Transverse colon (tissue), 4 donors: ENCODE results near the gene FAM174C. TPM values are rescaled to one million over a fixed set of nuclear protein-coding genes. Genes with fewer than 3 reads are reported as not detected.

Experiments used
- DNase-seq: peaks from one replicate; pipeline ENCODE4 v3.0.0-alpha.2; 2019
- H3K27ac ChIP-seq, 4 donors: fragments of 200-600 bp; sonication (generic); 2 replicates each; pipeline ENCODE4 v1.5.1; 2016 to 2018; ENCODE audit warnings: inconsistent platforms in 4 of 4
- H3K27me3 ChIP-seq: fragments of 200-600 bp; sonication (generic); 2 replicates; pipeline ENCODE4 v1.5.1; 2017; ENCODE audit warnings: inconsistent platforms
- H3K36me3 ChIP-seq, 4 donors: fragments of 200-600 bp; sonication (generic); 2 replicates each; pipeline ENCODE4 v1.5.1; 2017 to 2019; ENCODE audit warnings: inconsistent platforms in 4 of 4
- H3K4me1 ChIP-seq, 4 donors: fragments of 200-600 bp; sonication (generic); 2 replicates each; pipeline ENCODE4 v1.5.1; 2017 to 2020; ENCODE audit warnings: inconsistent platforms in 4 of 4
- H3K4me3 ChIP-seq, 4 donors: fragments of 200-600 bp; sonication (generic); 1 replicate in 1 of 4; 2 replicates in 3 of 4; pipeline versions ENCODE4 v1.5.1 to v1.6.1; 2017 to 2019; ENCODE audit warnings: inconsistent platforms in 4 of 4
- H3K9me3 ChIP-seq, 2 donors: fragments of 200-600 bp; sonication (generic); 2 replicates each; pipeline ENCODE4 v1.5.1; 2017 to 2019; ENCODE audit warnings: inconsistent platforms in 2 of 2
- CTCF ChIP-seq, 5 experiments: fragments of 200-600 bp in 3 of 5; fragments of 450-650 bp in 2 of 5; sonication (generic) in 3 of 5; IDR thresholded peaks; 1 replicate in 2 of 5; 2 replicates in 3 of 5; pipeline ENCODE4 v1.5.1; 2016 to 2017; ENCODE audit warnings: antibody characterized with exemption in 5 of 5, inconsistent platforms in 3 of 5, mild to moderate bottlenecking in 2 of 5, moderate library complexity in 1 of 5
- EP300 ChIP-seq: sonication (generic); formaldehyde crosslinking; IDR thresholded peaks from one replicate; pipeline ENCODE4 v1.6.1; 2017; ENCODE audit warnings: antibody characterized with exemption, low read depth
- POLR2A ChIP-seq: fragments of 450-650 bp; IDR thresholded peaks from one replicate; pipeline ENCODE4 v1.6.1; 2016; ENCODE audit warnings: antibody characterized with exemption, mild to moderate bottlenecking, moderate library complexity
- POLR2AphosphoS5 ChIP-seq, 3 donors: sonication (generic); formaldehyde crosslinking; IDR thresholded peaks; one replicate each; pipeline ENCODE4 v1.6.1; 2016; ENCODE audit warnings: antibody characterized with exemption in 3 of 3
- WGBS, 2 donors: methylation state at CpG; one replicate each; pipeline ENCODE4 v1.1.5; 2018; ENCODE audit warnings: low coverage in 1 of 2; 5-methylcytosine and 5-hydroxymethylcytosine counted together
- in situ Hi-C, 4 donors: fragments of 200-750 bp; cut with MboI; loops; one replicate each; pipeline versions ENCODE4 v1.15.0 to v1.15.1; 2017; ENCODE audit warnings: low sequenced_read_pairs in 3 of 4, low pct_ligation_motif_present in 1 of 4, low pct_unique_long_range_greater_than_20kb in 1 of 4
- intact Hi-C: fragments of 100-400 bp; cut with DNase I; formaldehyde crosslinking; loops from one replicate; pipeline ENCODE4 v1.15.1; 2023; ENCODE audit warnings: low total_unique reads
- total RNA-seq, 4 donors: library from RNA; depleted of rRNA; stranded (reverse); fragments of >200 nt; gene quantifications; one replicate each; pipeline ENCODE4 v1.1.0, GENCODE V29; 2016

FAM174C gene
- total RNA-seq, 4 donors from 2014 or later, result 72.5 to 116 (median 99.0) TPM

DNA sequence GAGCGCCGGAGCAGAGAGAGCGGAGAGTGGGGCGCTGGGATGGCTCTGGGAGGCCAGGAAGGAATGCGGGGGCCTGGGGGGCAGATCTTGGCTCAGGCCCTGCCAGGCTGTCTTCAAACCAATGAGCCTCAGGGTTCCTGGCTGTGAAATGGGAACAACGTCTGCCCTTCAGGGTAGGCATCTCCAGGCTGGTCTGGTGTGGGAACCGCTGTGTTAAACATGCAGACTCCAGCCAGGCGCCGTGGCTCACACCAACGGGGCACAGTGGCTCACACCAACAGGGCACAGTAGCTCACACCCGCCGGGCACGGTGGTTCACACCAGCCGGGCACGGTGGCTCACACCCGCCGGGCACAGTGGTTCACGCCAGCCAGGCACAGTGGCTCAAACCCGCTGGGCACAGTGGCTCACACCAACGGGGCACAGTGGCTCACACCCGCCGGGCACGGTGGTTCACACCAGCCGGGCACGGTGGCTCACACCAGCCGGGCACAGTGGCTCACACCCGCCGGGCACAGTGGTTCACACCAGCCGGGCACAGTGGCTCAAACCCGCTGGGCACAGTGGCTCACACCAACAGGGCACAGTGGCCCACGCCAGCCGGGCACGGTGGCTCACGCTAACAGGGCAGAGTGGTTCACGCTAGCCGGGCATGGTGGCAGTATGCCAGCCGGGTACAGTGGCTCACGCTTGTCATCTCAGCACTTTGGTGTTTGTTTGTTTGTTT, 50.4 kb downstream of the FAM174C start:
- no peak overlapping the region for H3K27ac ChIP-seq
- in situ Hi-C loops (no loop called here), intact Hi-C loops (no loop called here)
- TF ChIP-seq CTCF (IDR thresholded peaks at IDR 0.05) (no peak), EP300 (no peak), POLR2A (no peak), POLR2AphosphoS5 (IDR thresholded peaks at IDR 0.05) (no peak)
- no peaks in the 10 kb centered on the region for H3K9me3 ChIP-seq
- H3K36me3 ChIP-seq, result no peaks in the 10 kb centered on the region
- DNase-seq, result no peak
- 59% methylated on average over 34 of the region's 38 CpGs; no CpG with 5 or more reads in 1 of the 2 donors for WGBS, 2 donors
- peaks cover 7 to 14% (median 9%) of the 10 kb centered on the region in 4 donors for H3K4me1 ChIP-seq
- peaks cover 68% of the 10 kb centered on the region for H3K27me3 ChIP-seq
- H3K4me3 ChIP-seq, result peak overlapping the region in 2 of 4 donors; percentile 21 to 41

DNA sequence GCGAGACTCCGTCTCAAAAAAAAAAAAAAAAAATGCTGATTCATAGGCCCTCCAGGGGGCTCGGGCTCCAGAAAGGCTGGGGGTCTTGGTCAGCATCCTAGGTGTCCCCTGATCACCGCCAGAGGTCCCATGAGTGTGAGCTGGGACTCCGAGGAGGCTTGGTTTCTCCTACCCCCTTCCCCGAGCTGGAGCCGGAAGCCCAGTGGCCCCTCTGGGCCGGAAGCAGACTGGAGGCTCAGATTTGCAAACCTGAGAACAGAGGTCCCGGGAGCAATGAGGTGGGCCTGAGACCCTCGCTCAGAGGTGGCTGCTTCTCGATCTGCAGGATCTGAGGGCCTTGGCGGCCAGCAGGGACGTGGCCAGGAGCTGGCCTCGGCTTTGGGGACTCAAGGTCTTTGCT, 51.8 kb downstream of the FAM174C start:
- no peak overlapping the region for H3K4me3 ChIP-seq
- TF ChIP-seq POLR2AphosphoS5 (IDR thresholded peaks at IDR 0.05), result no peak
- H3K27ac ChIP-seq, result no peak overlapping the region
- peaks cover 66% of the 10 kb centered on the region for H3K27me3 ChIP-seq
- in situ Hi-C loops (no loop called here), intact Hi-C loops (no loop called here)
- peaks cover 7 to 14% (median 9%) of the 10 kb centered on the region in 4 donors for H3K4me1 ChIP-seq
- 74% methylated on average over 3 to 14 of the region's 14 CpGs for WGBS, 2 donors
- DNase-seq, result no peak
- no peaks in the 10 kb centered on the region for H3K36me3 ChIP-seq
- H3K9me3 ChIP-seq, result no peaks in the 10 kb centered on the region

Other genes with a start within 250 kb of the FAM174C start
- 10 to 100 TPM; 39.2 to 57.6 (median 48.2) TPM for gene CNN2, start 248.9 kb upstream of the FAM174C start, total RNA-seq
- 100 to 1,000 TPM in 1 of 4 donors, 10 to 100 TPM in 3; 47.1 to 128 (median 82.0) TPM for gene ABCA7, start 235.4 kb upstream of the FAM174C start, total RNA-seq
- gene ARHGAP45, start 208.4 kb upstream of the FAM174C start, total RNA-seq, result 100 to 1,000 TPM in 1 of 4 donors, 10 to 100 TPM in 2, 1 to 10 TPM in 1; 10.0 to 174 (median 76.9) TPM
- gene POLR2E, start 180.2 kb upstream of the FAM174C start, total RNA-seq, result 100 to 1,000 TPM in 2 of 4 donors, 10 to 100 TPM in 2; 74.8 to 167 (median 103) TPM
- 100 to 1,000 TPM; 115 to 426 (median 261) TPM for gene GPX4, start 171.5 kb upstream of the FAM174C start, total RNA-seq
- gene SBNO2, start 101.3 kb upstream of the FAM174C start, total RNA-seq, result 100 to 1,000 TPM in 1 of 4 donors, 10 to 100 TPM in 3; 34.5 to 142 (median 48.3) TPM
- gene STK11, start 69.8 kb upstream of the FAM174C start, total RNA-seq, result 100 to 1,000 TPM in 3 of 4 donors, 10 to 100 TPM in 1; 93.7 to 152 (median 103) TPM
- gene CBARP, start 37.5 kb upstream of the FAM174C start, total RNA-seq, result 1 to 10 TPM in 1 of 4 donors, under 1 TPM in 2, not detected in 1; 0.32 to 5.2 (median 0.68) TPM
- 100 to 1,000 TPM; 157 to 650 (median 240) TPM for gene ATP5F1D, start 33.8 kb upstream of the FAM174C start, total RNA-seq
- 100 to 1,000 TPM in 3 of 4 donors, 10 to 100 TPM in 1; 89.4 to 379 (median 116) TPM for gene MIDN, start 26.9 kb upstream of the FAM174C start, total RNA-seq
- 100 to 1,000 TPM; 431 to 488 (median 460) TPM for gene CIRBP, start 6.2 kb upstream of the FAM174C start, total RNA-seq
- gene EFNA2, start 10.3 kb downstream of the FAM174C start, total RNA-seq, result 100 to 1,000 TPM in 1 of 4 donors, 10 to 100 TPM in 3; 30.5 to 112 (median 40.6) TPM
- gene NDUFS7, start 108.4 kb downstream of the FAM174C start, total RNA-seq, result 100 to 1,000 TPM in 3 of 4 donors, 10 to 100 TPM in 1; 32.2 to 196 (median 156) TPM
- gene GAMT, start 126.0 kb downstream of the FAM174C start, total RNA-seq, result 1 to 10 TPM; 1.4 to 4.4 (median 2.9) TPM
- gene DAZAP1, start 132.1 kb downstream of the FAM174C start, total RNA-seq, result 10 to 100 TPM; 36.3 to 77.2 (median 41.6) TPM
- 1,000 to 10,000 TPM; 1,367 to 2,740 (median 2,511) TPM for gene RPS15, start 162.9 kb downstream of the FAM174C start, total RNA-seq
- gene APC2, start 174.6 kb downstream of the FAM174C start, total RNA-seq, result 1 to 10 TPM in 1 of 4 donors, under 1 TPM in 3; under 0.01 to 6.0 (median 0.36) TPM
- gene C19orf25, start 203.7 kb downstream of the FAM174C start, total RNA-seq, result 10 to 100 TPM; 36.2 to 89.2 (median 46.0) TPM
- gene PCSK4, start 214.8 kb downstream of the FAM174C start, total RNA-seq, result 10 to 100 TPM in 1 of 4 donors, 1 to 10 TPM in 3; 2.6 to 11.9 (median 7.5) TPM
- gene REEP6, start 215.7 kb downstream of the FAM174C start, total RNA-seq, result 1 to 10 TPM in 2 of 4 donors, not detected in 2; 2.2 to 3.3 TPM
- gene ADAMTSL5, start 237.5 kb downstream of the FAM174C start, total RNA-seq, result 1 to 10 TPM in 3 of 4 donors, not detected in 1; 2.6 to 3.7 (median 2.7) TPM
- not detected for gene PLK5, start 248.5 kb downstream of the FAM174C start, total RNA-seq